Liver (tissue), 9 donors: ENCODE measurements around the gene OR4D9. TPM values are rescaled to one million over a fixed set of nuclear protein-coding genes. Genes with fewer than 3 reads are reported as not detected.
"Not testable (repeated sequence)": the region's sequence is repeated elsewhere in the genome, so short reads cannot be mapped to it uniquely, and the experiment has no call there.

Experiments used
- DNase-seq: peaks from one replicate; pipeline ENCODE4 v3.0.0-alpha.2; 2017; ENCODE audit warnings: low spot score
- H3K27ac ChIP-seq, 2 donors: one replicate each; pipeline ENCODE4 v1.7.0; 2013; ENCODE audit warnings: inconsistent platforms in 2 of 2, low read length in 2 of 2, control low read depth in 1 of 2, low read depth in 1 of 2, mild to moderate bottlenecking in 1 of 2
- H3K27me3 ChIP-seq, 4 donors: one replicate each; pipeline versions ENCODE4 v1.6.1 to v1.7.0; 2013; ENCODE audit warnings: low read length in 3 of 4, inconsistent platforms in 1 of 4, mild to moderate bottlenecking in 1 of 4, moderate library complexity in 1 of 4; ENCODE audit not compliant: control insufficient read depth in 4 of 4, insufficient read depth in 4 of 4
- H3K36me3 ChIP-seq, 4 donors: one replicate each; pipeline versions ENCODE4 v1.6.1 to v1.7.0; 2013; ENCODE audit warnings: low read length in 3 of 4, mild to moderate bottlenecking in 3 of 4, low read depth in 1 of 4, moderate library complexity in 1 of 4; ENCODE audit not compliant: control insufficient read depth in 4 of 4, insufficient read depth in 3 of 4
- H3K4me1 ChIP-seq, 4 donors: one replicate each; pipeline versions ENCODE4 v1.6.1 to v1.7.0; 2013; ENCODE audit warnings: low read length in 3 of 4, mild to moderate bottlenecking in 3 of 4, moderate library complexity in 1 of 4; ENCODE audit not compliant: control insufficient read depth in 4 of 4, insufficient read depth in 4 of 4
- H3K4me3 ChIP-seq, 3 donors: one replicate each; pipeline versions ENCODE4 v1.6.1 to v1.7.0; 2013; ENCODE audit warnings: low read length in 3 of 3, control low read depth in 1 of 3, low read depth in 1 of 3, mild to moderate bottlenecking in 1 of 3
- H3K9ac ChIP-seq, 2 donors: one replicate each; pipeline ENCODE4 v1.7.0; 2013; ENCODE audit warnings: low read length in 2 of 2, mild to moderate bottlenecking in 2 of 2, moderate library complexity in 2 of 2, control low read depth in 1 of 2, low read depth in 1 of 2
- H3K9me3 ChIP-seq, 4 donors: one replicate each; pipeline versions ENCODE4 v1.6.1 to v1.7.0; 2013; ENCODE audit warnings: low read length in 3 of 4; ENCODE audit not compliant: control insufficient read depth in 4 of 4
- ATF3 ChIP-seq: IDR thresholded peaks from 2 replicates; pipeline ENCODE4 v1.6.1; 2016; ENCODE audit warnings: antibody characterized with exemption
- EGR1 ChIP-seq, 2 donors: IDR thresholded peaks; 2 replicates each; pipeline ENCODE4 v1.6.1; 2016 to 2018; ENCODE audit warnings: antibody characterized with exemption in 2 of 2, low read depth in 2 of 2
- FOXA1 ChIP-seq: IDR thresholded peaks from 2 replicates; pipeline ENCODE4 v1.6.1; 2016; ENCODE audit warnings: antibody characterized with exemption
- FOXA2 ChIP-seq: IDR thresholded peaks from 2 replicates; pipeline ENCODE4 v1.6.1; 2016; ENCODE audit warnings: antibody characterized with exemption
- HNF4A ChIP-seq, 2 donors: conservative IDR thresholded peaks; 2 replicates each; pipeline ENCODE4 v1.6.1; 2016; ENCODE audit warnings: antibody characterized with exemption in 2 of 2, mild to moderate bottlenecking in 2 of 2
- RAD21 ChIP-seq, 2 donors: IDR thresholded peaks; 2 replicates each; pipeline ENCODE4 v1.6.1; 2016; ENCODE audit warnings: antibody characterized with exemption in 2 of 2, mild to moderate bottlenecking in 2 of 2
- REST ChIP-seq: IDR thresholded peaks from 2 replicates; pipeline ENCODE4 v1.6.1; 2016; ENCODE audit warnings: antibody characterized with exemption, mild to moderate bottlenecking
- ZBTB33 ChIP-seq: IDR thresholded peaks from 2 replicates; pipeline ENCODE4 v1.6.1; 2016; ENCODE audit warnings: antibody characterized with exemption
- WGBS: extraction: QIAGEN DNeasy Blood & Tissue Kit; methylation state at CpG from one replicate; pipeline ENCODE4 v1.1.7; 2013; 5-methylcytosine and 5-hydroxymethylcytosine counted together
- polyA plus RNA-seq, 2 donors: library from polyadenylated mRNA; stranded (reverse) in 1 of 2; unstranded in 1 of 2; fragments of 200-250 nt in 1 of 2; fragments of >200 nt in 1 of 2; fragmentation: Nextera tagmentation in 1 of 2; extraction: Ambion mirVana in 1 of 2; gene quantifications; one replicate each; pipeline versions ENCODE4 v1.2.1 to v1.2.3, GENCODE V29; 2013 to 2015
- total RNA-seq, 2 donors: library from RNA; depleted of rRNA; stranded (reverse); fragments of >200 nt; gene quantifications; one replicate each; pipeline ENCODE4 v1.2.3, GENCODE V29; 2014
- donor health status: healthy.
- donor health status: healthy.
- donor health status: healthy.
- donor health status: healthy.
- donor health status: healthy.

Gene OR4D9
- total and polyA plus RNA-seq, 4 donors = not detected

- DNase-seq, H3K9me3 ChIP-seq, H3K27ac ChIP-seq, H3K36me3 ChIP-seq, H3K9ac ChIP-seq, H3K4me3 ChIP-seq, H3K4me1 ChIP-seq, H3K27me3 ChIP-seq: not testable (repeated sequence)
- WGBS = 67% methylated on average over 2 of the region's 2 CpGs
Observed at GRCh38 chr11:59520139-59520538, 8.8 kb downstream of the OR4D9 start.

- no peak overlapping the region for H3K27ac ChIP-seq
- no peak overlapping the region for H3K4me3 ChIP-seq
- TF ChIP-seq FOXA1 (no peak), ATF3 (no peak), RAD21 (IDR thresholded peaks at IDR 0.05) (no peak), ZBTB33 (no peak), FOXA2 (no peak), REST (no peak), EGR1 (IDR thresholded peaks at IDR 0.05; ENCODE audit: low read depth in 2 of 2) (no peak)
- no peaks in the 10 kb centered on the region for H3K4me1 ChIP-seq
- DNase-seq = no peak
- H3K9ac ChIP-seq = no peak overlapping the region
- peaks cover 0 to 2% (median 0%) of the 10 kb centered on the region in 4 donors for H3K27me3 ChIP-seq
- no peaks in the 10 kb centered on the region for H3K36me3 ChIP-seq
- 78% methylated on average over 5 of the region's 5 CpGs for WGBS
- no peaks in the 10 kb centered on the region for H3K9me3 ChIP-seq
Observed at GRCh38 chr11:59520741-59521140, 9.4 kb downstream of the OR4D9 start.

- Histone ChIP-seq H3K4me3 (no peak overlapping the region), H3K4me1 (no peaks in the 10 kb centered on the region), H3K27me3 (peaks cover 0 to 2% (median 0%) of the 10 kb centered on the region in 4 donors), H3K27ac (no peak overlapping the region), H3K9ac (no peak overlapping the region), H3K9me3 (no peaks in the 10 kb centered on the region), H3K36me3 (no peaks in the 10 kb centered on the region)
- DNase-seq = no peak
- 25% methylated on average over 1 of the region's 1 CpG for WGBS
- no peak for TF ChIP-seq FOXA2
- no peak for TF ChIP-seq HNF4A (conservative IDR thresholded peaks at IDR 0.05)
Observed at GRCh38 chr11:59523541-59523940, 12.2 kb downstream of the OR4D9 start.
